RWPE2 (cell line): Measurements from ENCODE around the gene PXMP2.

Source experiments
- ATAC-seq: fragments of 200-7000 bp; cut with Tn5 transposase; 3 replicates; pipeline ENCODE4 v1.9.1; 2021; ENCODE audit warnings: low read depth
- DNase-seq: peaks from one replicate; pipeline ENCODE4 v3.0.0-alpha.2; 2020; ENCODE audit warnings: low spot score
- H3K27ac ChIP-seq: fragments of 450-650 bp; 2 replicates; pipeline ENCODE4 v1.5.1; 2017; ENCODE audit warnings: mild to moderate bottlenecking; ENCODE audit not compliant: poor library complexity, severe bottlenecking
- H3K27me3 ChIP-seq: fragments of 250-450 bp; sonication (Bioruptor Pico); 2 replicates; pipeline ENCODE4 v1.5.1; 2021; ENCODE audit warnings: mild to moderate bottlenecking, moderate library complexity; ENCODE audit not compliant: insufficient read depth, poor library complexity, severe bottlenecking
- H3K36me3 ChIP-seq: fragments of 250-450 bp; sonication (Bioruptor Pico); 2 replicates; pipeline ENCODE4 v1.5.1; 2020; ENCODE audit warnings: low read depth, mild to moderate bottlenecking, moderate library complexity
- H3K4me1 ChIP-seq: fragments of 250-450 bp; sonication (Bioruptor Pico); 2 replicates; pipeline ENCODE4 v1.5.1; 2021; ENCODE audit warnings: mild to moderate bottlenecking, moderate library complexity; ENCODE audit not compliant: insufficient read depth, poor library complexity, severe bottlenecking
- H3K4me3 ChIP-seq: fragments of 250-450 bp; sonication (Bioruptor Pico); 2 replicates; pipeline ENCODE4 v1.5.1; 2021; ENCODE audit warnings: mild to moderate bottlenecking, moderate library complexity; ENCODE audit not compliant: severe bottlenecking
- H3K9me3 ChIP-seq: fragments of 250-450 bp; sonication (Bioruptor Pico); 2 replicates; pipeline ENCODE4 v1.5.1; 2021; ENCODE audit warnings: mild to moderate bottlenecking, moderate library complexity; ENCODE audit not compliant: severe bottlenecking
- CTCF ChIP-seq: fragments of 450-650 bp; IDR thresholded peaks from one replicate; pipeline ENCODE4 v1.5.1; 2017; ENCODE audit warnings: mild to moderate bottlenecking, moderate library complexity; ENCODE audit not compliant: poor library complexity, severe bottlenecking

PXMP2 gene

DNA sequence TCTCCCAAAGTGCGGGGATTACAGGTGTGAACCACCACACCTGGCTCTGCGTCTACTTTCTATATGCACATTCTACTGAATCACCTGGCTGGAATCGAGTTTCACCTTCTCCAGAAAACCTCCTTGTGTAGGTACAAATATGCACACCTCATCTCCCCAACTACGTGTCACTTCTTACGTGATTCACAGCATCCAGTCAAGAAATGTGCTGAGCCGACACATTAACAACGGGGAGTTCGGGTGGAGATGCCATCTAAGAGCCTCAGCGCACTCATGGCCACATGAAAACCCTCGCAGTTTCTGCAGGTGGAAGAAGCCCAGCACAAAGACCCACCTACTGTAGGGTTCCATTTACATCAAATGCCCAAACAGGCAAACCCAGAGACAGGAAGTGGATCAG is 39.5 kb upstream of the PXMP2 start:
- Histone ChIP-seq H3K36me3 (peaks cover 72% of the 10 kb centered on the region), H3K4me3 (no peak overlapping the region)

GRCh38 chr12:132648616-132649225 is 38.7 kb upstream of the PXMP2 start:
- DNase-seq, result no peak
- H3K36me3 ChIP-seq, result peaks cover 76% of the 10 kb centered on the region
- no peaks in the 10 kb centered on the region for H3K9me3 ChIP-seq
- no peaks in the 10 kb centered on the region for H3K27me3 ChIP-seq
- H3K27ac ChIP-seq, result no peak overlapping the region
- H3K4me3 ChIP-seq, result no peak overlapping the region
- no peak for TF ChIP-seq CTCF
- ATAC-seq, result no peak
- no peaks in the 10 kb centered on the region for H3K4me1 ChIP-seq

More for the DNA sequence above, 39.5 kb upstream of the PXMP2 start:
- no peaks in the 10 kb centered on the region for H3K9me3 ChIP-seq
- no peaks in the 10 kb centered on the region for H3K4me1 ChIP-seq
- ATAC-seq (no peak), DNase-seq (no peak)
- no peaks in the 10 kb centered on the region for H3K27me3 ChIP-seq
- no peak for TF ChIP-seq CTCF
- no peak overlapping the region for H3K27ac ChIP-seq

DNA sequence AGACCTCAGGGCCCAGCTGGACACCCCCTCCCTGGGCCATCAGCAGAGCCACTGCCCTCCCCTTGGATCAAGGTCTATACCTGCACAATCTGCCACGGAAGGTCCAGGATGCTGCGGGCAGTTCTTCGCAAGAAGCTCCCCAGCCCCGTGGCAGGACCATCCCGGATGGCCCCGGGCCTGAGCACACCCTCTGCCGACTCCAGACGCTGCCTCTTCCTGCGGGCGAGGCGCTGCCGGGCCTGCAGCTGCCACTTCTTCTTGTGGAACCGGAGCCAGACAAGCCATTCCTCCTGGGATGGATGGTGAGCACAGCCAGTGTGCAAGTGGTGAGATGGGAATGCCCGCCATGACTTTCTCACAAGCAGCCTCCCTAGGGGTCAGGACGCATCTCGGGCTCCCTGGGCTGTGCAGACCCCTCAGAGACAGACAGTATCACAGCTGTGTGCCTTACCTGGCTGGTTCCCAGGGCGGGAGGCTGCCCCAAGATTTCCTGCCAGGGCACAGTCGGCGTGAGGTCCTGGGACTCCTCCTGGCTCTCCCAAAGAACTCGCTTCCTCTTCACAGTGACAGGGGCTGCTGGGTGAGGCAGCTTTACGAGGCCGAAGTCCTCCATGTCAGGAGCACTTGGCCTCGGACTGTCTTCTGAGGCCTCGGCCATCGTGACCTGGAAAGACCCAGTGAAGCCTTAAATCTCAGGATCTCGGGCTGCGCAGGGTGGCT is 38.0 kb upstream of the PXMP2 start:
- Histone ChIP-seq H3K4me1 (no peaks in the 10 kb centered on the region), H3K9me3 (no peaks in the 10 kb centered on the region), H3K27ac (no peak overlapping the region), H3K27me3 (no peaks in the 10 kb centered on the region), H3K4me3 (no peak overlapping the region), H3K36me3 (peaks cover 80% of the 10 kb centered on the region)
- TF ChIP-seq CTCF, result no peak
- DNase-seq, result no peak
- no peak for ATAC-seq

DNA sequence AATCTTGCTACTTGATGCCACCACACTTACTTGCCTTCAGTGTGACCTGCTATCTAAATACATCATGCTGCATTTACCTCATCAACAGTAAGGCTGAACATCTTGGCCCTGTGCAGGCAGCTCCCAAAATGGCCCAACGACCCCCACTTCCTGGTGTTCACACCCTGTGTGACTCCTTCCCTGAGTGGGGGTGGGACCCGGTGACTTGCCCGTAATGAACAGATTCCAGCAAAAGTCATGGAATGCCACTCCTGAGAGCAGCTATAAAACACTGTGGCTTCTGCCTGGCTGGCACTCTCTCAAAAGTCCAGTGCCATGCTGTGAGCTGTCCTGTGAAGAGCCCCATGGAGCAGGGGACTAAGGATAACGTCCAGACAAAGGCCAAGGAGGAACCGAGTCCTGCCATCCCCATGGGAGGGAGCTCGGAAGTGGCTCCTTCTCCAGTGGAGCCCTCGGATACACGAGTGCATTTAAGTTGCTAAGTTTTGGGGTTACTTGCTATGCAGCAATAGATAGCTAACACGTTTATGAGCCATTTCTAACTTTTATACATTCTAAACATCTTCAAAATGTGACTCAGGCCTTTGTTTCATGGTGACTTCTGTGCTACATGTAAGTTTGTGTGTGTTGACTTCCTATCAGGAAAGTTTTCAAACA is 35.8 kb upstream of the PXMP2 start:
- ATAC-seq (no peak), DNase-seq (no peak)
- Histone ChIP-seq H3K27ac (no peak overlapping the region), H3K4me3 (no peak overlapping the region), H3K4me1 (no peaks in the 10 kb centered on the region), H3K27me3 (no peaks in the 10 kb centered on the region), H3K36me3 (peaks cover 89% of the 10 kb centered on the region), H3K9me3 (no peaks in the 10 kb centered on the region)
- no peak for TF ChIP-seq CTCF
